Transverse colon (tissue), 4 donors: ENCODE measurements around the gene LAMB4.

ENCODE experiments used
- CTCF ChIP-seq, 5 experiments: fragments of 200-600 bp in 3 of 5; fragments of 450-650 bp in 2 of 5; sonication (generic) in 3 of 5; IDR thresholded peaks; 1 replicate in 2 of 5; 2 replicates in 3 of 5; pipeline ENCODE4 v1.5.1; 2016 to 2017; ENCODE audit warnings: antibody characterized with exemption in 5 of 5, inconsistent platforms in 3 of 5, mild to moderate bottlenecking in 2 of 5, moderate library complexity in 1 of 5
- EP300 ChIP-seq: sonication (generic); formaldehyde crosslinking; IDR thresholded peaks from one replicate; pipeline ENCODE4 v1.6.1; 2017; ENCODE audit warnings: antibody characterized with exemption, low read depth
- POLR2A ChIP-seq: fragments of 450-650 bp; IDR thresholded peaks from one replicate; pipeline ENCODE4 v1.6.1; 2016; ENCODE audit warnings: antibody characterized with exemption, mild to moderate bottlenecking, moderate library complexity
- POLR2AphosphoS5 ChIP-seq, 3 donors: sonication (generic); formaldehyde crosslinking; IDR thresholded peaks; one replicate each; pipeline ENCODE4 v1.6.1; 2016; ENCODE audit warnings: antibody characterized with exemption in 3 of 3

- TF ChIP-seq CTCF (IDR thresholded peaks at IDR 0.05): no peak
- no peak for TF ChIP-seq POLR2AphosphoS5 (IDR thresholded peaks at IDR 0.05)
- no peak for TF ChIP-seq POLR2A
- TF ChIP-seq EP300: no peak
These were observed 25.8 kb downstream of the LAMB4 start for GRCh38 chr7:108104324-108104723.
